ENCODE measurements around the gene PLA2G4B. TPM values are rescaled to one million over a fixed set of nuclear protein-coding genes. Genes with fewer than 3 reads are reported as not detected.
A peak's percentile ranks its signal among the peaks of the same experiment; 100 is the strongest.

Gene PLA2G4B
- total and polyA plus RNA-seq, 5 donors, result 1.8 to 7.1 (median 5.7) TPM

DNA sequence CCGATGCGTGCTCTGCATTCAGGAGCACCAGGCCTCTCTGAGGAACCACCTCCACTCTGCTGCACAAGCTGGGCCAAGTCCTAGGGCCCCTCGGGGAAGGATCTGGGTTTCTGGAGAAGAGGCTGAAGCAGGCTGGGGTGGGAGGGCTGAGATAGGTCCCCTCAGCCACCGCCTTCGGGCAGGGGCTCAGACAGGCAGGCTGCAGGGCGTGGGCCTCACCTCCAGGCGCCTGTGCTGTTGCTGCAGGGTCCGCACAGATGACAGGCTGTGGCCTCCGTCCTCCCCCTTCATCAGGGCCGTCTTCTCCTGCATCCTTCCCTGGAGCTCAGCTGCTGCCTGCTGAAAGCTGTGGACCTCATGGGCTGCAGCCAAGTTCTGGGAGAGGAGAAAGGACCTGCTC is 15.2 kb downstream of the PLA2G4B start:
- H3K4me1 ChIP-seq (ENCODE audit: control insufficient read depth, insufficient read depth, low read length), result no peaks in the 10 kb centered on the region
- intact Hi-C loops (cut with DNase I), result no loop called here
- no peak for ATAC-seq

DNA sequence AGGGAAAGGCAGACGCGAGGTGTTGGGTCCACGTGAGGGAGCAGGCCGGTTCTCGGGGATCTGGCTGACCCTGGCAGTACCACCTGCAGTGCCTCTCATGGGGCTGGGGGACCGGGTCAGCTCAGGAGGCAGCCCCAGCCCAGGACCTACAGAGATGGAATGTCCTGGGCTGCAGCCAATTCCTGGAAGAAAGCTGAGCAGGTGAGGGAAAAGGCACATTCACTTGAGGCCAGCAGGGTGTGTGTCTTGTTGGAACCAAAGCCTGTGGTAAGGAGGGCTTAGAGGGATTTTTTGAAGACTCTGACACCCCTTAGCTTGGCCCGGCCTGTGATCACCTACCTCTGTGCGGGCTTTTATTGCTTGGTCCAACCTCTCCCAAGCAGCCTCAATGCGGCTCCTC is 15.8 kb downstream of the PLA2G4B start:
- ATAC-seq, result no peak
- 89% methylated on average over 9 of the region's 9 CpGs for WGBS
- Histone ChIP-seq H3K9me3 (ENCODE audit: control insufficient read depth, low read length) (no peaks in the 10 kb centered on the region), H3K4me3 (ENCODE audit: low read length) (no peak overlapping the region), H3K4me1 (ENCODE audit: control insufficient read depth, insufficient read depth, low read length) (no peaks in the 10 kb centered on the region), H3K27me3 (ENCODE audit: control insufficient read depth, insufficient read depth) (no peaks in the 10 kb centered on the region), H3K27ac (ENCODE audit: low read length) (no peak overlapping the region)
- intact Hi-C loops (cut with DNase I), result no loop called here
- DNase-seq, result no peak

More for the DNA sequence above, 15.2 kb downstream of the PLA2G4B start:
- H3K27ac ChIP-seq (ENCODE audit: low read length), result no peak overlapping the region
- 72% methylated on average over 10 of the region's 10 CpGs for WGBS
- no peak for DNase-seq
- H3K9me3 ChIP-seq (ENCODE audit: control insufficient read depth, low read length), result no peaks in the 10 kb centered on the region
- no peak overlapping the region for H3K4me3 ChIP-seq (ENCODE audit: low read length)
- no peaks in the 10 kb centered on the region for H3K27me3 ChIP-seq (ENCODE audit: control insufficient read depth, insufficient read depth)

DNA sequence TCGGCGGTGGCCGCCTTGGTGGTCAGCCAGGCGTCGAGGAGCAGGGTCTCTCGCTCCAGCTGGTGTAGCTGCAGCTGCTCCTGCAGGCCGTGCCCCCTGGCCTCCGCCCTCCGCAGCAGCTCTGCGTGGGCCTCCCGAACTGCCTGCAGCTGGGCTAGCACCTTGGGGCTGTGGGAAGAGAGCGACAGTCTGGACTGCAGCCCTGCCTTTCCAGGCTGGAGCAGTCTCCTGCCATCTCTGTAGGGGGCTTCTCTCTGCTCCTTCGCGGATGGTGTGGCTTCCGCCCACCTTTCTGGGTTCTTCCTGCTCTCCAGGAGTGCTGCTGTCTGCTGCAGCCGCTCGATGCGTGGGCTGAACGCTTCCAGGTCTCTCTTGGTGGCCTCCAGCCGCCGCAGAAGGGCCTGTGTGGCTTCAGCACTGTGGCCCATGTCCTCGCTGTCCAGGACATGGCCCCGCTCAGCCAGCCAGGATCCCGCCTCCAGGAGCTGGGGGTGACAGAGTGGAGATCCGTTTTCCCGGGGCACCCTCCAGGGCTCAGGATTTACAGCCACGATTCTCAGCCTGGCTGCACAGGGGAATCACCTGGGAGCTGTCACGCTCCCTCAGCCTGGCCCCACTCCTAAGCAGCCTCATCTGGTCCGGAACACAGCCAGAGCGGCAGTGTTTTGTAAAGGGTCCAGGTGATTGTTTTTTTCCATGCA is 16.8 kb downstream of the PLA2G4B start:
- Histone ChIP-seq H3K27me3 (ENCODE audit: control insufficient read depth, insufficient read depth) (no peaks in the 10 kb centered on the region), H3K4me1 (ENCODE audit: control insufficient read depth, insufficient read depth, low read length) (no peaks in the 10 kb centered on the region), H3K9me3 (ENCODE audit: control insufficient read depth, low read length) (no peaks in the 10 kb centered on the region), H3K4me3 (ENCODE audit: low read length) (no peak overlapping the region), H3K27ac (ENCODE audit: low read length) (no peak overlapping the region)
- DNase-seq, result no peak
- intact Hi-C loops (cut with DNase I), result no loop called here
- no peak for ATAC-seq
- WGBS, result 80% methylated on average over 30 of the region's 30 CpGs

DNA sequence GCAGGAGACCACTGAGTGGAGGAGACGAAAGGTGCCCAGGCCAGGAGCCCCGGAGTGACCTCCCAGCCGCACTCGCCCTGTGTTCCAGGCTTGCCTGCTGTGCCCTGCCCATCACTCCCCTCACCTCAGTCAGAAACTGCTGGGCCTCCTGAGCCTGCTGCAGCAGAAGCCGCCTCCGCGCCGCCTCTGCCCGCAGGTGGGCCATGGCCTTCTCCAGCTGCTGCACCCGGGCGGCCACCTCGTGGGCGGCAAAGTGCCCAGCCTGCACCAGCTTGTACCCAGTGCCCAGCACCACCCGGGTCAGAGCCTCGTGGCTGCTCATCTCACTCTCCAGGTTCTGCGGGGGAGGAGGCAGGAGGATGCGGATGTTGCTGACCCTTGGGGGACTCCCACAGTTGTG is 17.6 kb downstream of the PLA2G4B start:
- Histone ChIP-seq H3K9me3 (ENCODE audit: control insufficient read depth, low read length) (no peaks in the 10 kb centered on the region), H3K4me3 (ENCODE audit: low read length) (no peak overlapping the region), H3K4me1 (ENCODE audit: control insufficient read depth, insufficient read depth, low read length) (no peaks in the 10 kb centered on the region), H3K27me3 (ENCODE audit: control insufficient read depth, insufficient read depth) (no peaks in the 10 kb centered on the region), H3K27ac (ENCODE audit: low read length) (no peak overlapping the region)
- 93% methylated on average over 17 of the region's 17 CpGs for WGBS
- no peak for DNase-seq
- intact Hi-C loops (cut with DNase I), result no loop called here
- ATAC-seq, result no peak

DNA sequence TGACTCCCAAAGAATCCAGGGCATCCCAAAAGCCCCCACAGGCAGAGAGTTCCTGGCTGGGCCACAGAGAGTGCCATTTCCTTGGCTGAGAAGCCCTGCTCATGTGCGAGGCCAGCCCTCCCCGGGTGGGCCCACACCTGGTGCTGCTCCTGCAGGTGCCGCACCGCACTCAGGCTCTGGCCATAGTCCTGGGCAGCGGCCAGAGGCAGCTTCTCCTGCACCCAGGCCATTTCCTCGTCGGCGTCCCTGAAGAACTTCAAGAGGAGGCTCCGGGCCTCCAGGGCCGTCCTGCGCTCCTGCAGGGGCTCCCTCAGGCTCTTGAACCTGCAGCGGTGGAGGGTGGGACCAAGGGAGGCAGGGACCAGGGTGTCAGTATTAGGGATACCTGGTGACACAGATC is 18.1 kb downstream of the PLA2G4B start:
- DNase-seq (no peak), ATAC-seq (no peak)
- 96% methylated on average over 12 of the region's 12 CpGs for WGBS
- Histone ChIP-seq H3K9me3 (ENCODE audit: control insufficient read depth, low read length) (no peaks in the 10 kb centered on the region), H3K27ac (ENCODE audit: low read length) (no peak overlapping the region), H3K4me3 (ENCODE audit: low read length) (no peak overlapping the region), H3K27me3 (ENCODE audit: control insufficient read depth, insufficient read depth) (no peaks in the 10 kb centered on the region), H3K4me1 (ENCODE audit: control insufficient read depth, insufficient read depth, low read length) (no peaks in the 10 kb centered on the region)
- intact Hi-C loops (cut with DNase I), result no loop called here

DNA sequence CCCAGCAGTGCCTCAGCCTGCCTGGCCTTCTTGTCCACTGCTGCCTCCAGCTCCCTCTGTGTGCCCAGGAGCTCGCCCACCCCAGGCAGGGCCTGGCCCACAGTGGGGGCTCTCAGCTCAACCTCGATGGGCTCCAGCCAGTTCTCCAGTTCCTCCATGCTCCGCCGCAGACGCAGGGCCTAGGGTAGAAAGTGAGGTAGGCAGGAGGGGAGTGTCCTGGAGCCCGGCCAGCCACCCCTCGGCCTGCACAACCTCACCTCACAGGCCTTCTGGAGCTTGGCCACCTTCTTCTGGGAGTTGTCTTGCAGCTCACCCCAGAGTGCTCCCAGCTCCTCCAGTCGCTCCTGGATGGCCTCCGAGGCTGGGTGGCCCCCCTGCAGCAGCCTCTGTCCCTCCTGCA is 18.7 kb downstream of the PLA2G4B start:
- WGBS, result 88% methylated on average over 9 of the region's 9 CpGs
- no peaks in the 10 kb centered on the region for H3K27me3 ChIP-seq (ENCODE audit: control insufficient read depth, insufficient read depth)
- intact Hi-C loops (cut with DNase I), result no loop called here
- no peak overlapping the region for H3K4me3 ChIP-seq (ENCODE audit: low read length)
- no peak overlapping the region for H3K27ac ChIP-seq (ENCODE audit: low read length)
- ATAC-seq (no peak), DNase-seq (no peak)
- no peaks in the 10 kb centered on the region for H3K9me3 ChIP-seq (ENCODE audit: control insufficient read depth, low read length)
- no peaks in the 10 kb centered on the region for H3K4me1 ChIP-seq (ENCODE audit: control insufficient read depth, insufficient read depth, low read length)

DNA sequence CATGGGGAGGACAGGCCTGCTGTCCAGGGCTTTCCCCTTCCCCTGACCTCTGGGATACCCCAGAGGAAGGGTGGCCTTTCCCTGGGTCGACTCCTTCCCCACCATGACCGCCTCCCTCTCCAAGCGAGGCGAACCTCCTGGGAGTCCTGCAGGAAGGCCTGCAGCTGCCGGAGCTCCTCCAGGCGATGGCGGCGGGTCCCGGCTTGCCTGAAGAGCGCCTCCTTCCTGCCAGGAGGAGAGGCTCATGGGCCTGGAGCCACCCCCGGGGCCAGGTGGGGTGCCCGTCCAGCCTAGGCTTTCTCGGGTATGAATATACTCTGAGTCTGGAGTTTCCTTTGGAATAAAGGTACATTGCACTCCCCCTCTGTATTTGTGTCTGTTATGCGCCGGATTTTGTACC is 20.1 kb downstream of the PLA2G4B start:
- no peak overlapping the region for H3K4me3 ChIP-seq (ENCODE audit: low read length)
- no peaks in the 10 kb centered on the region for H3K9me3 ChIP-seq (ENCODE audit: control insufficient read depth, low read length)
- H3K27me3 ChIP-seq (ENCODE audit: control insufficient read depth, insufficient read depth), result no peaks in the 10 kb centered on the region
- no peak overlapping the region for H3K27ac ChIP-seq (ENCODE audit: low read length)
- no peak for DNase-seq
- ATAC-seq, result no peak
- 86% methylated on average over 15 of the region's 15 CpGs for WGBS
- no peaks in the 10 kb centered on the region for H3K4me1 ChIP-seq (ENCODE audit: control insufficient read depth, insufficient read depth, low read length)
- intact Hi-C loops (cut with DNase I), result no loop called here

DNA sequence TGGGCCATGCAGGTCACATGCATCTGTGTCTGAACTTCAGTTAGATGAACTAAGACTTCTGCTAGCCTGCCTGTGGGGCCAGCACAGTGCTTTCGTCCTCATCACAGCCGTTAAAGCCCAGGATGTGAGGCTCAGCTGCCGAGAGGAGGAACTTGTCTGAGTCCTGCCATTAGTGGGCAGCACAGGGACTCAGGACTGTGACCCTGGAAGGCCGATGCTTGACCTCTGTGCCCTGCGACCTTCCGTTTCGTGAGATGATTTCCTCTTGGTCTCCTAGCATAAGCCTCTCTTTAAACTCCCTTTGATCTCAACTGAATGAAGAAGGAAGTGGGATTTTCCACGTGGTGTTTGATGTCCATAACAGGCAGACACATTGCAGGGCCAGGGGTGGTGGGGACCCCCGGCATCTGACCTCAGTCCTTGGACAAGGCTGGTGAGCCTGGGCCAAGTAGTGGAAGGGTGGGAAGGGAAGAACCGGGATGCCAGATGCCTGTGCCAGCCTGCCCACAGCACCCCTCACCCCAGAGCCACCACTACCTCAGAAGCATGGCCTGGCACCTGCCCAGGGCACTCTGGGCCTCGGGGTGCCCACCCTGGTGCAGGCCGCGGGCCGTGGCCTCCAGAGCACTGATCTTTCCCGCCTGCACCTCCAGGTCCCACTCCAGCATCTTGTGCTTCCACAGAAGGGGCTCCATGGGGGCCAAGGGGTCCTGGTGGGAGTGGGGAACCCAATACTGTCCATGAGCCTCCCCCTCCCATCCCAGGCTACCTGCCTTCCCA is 21.6 kb downstream of the PLA2G4B start:
- no peaks in the 10 kb centered on the region for H3K9me3 ChIP-seq (ENCODE audit: control insufficient read depth, low read length)
- H3K27me3 ChIP-seq (ENCODE audit: control insufficient read depth, insufficient read depth), result no peaks in the 10 kb centered on the region
- 63% methylated on average over 15 of the region's 15 CpGs for WGBS
- intact Hi-C loops (cut with DNase I), result no loop called here
- H3K4me3 ChIP-seq (ENCODE audit: low read length), result no peak overlapping the region
- no peak overlapping the region for H3K27ac ChIP-seq (ENCODE audit: low read length)
- no peaks in the 10 kb centered on the region for H3K4me1 ChIP-seq (ENCODE audit: control insufficient read depth, insufficient read depth, low read length)
- ATAC-seq (peak in 1 of 2 donors; percentile 41), DNase-seq (no peak)

DNA sequence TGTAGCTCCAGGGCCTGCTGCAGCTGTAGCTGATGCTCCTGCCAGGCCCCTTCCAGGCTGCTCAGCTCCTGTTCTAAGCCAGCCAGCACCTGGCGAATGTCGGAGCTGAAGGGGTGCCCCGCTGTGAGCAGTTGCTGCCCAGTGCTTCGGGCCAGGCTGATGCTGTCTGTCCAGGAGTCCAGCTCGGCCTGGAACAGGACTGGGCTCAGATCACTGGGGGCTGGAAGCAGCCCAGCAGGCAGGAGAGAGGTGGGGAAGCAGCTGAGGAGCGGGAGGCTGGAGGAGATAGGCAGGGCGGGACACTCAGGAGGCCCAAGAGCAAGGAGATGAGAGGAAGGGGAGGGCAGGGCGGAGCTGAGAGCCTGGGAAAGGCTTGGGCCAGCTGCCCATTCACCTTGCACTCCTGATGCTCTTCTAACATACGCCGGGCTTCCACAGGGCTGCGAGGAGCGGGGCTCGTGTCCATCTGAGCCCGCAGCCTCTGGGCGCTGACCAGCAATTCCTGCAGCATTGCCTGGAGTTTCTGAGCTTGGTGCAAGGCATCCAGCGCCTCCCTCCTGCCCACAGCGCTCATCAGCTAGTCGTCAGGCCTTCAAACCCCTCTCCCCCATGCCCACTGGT is 23.2 kb downstream of the PLA2G4B start:
- Histone ChIP-seq H3K27ac (ENCODE audit: low read length) (no peak overlapping the region), H3K27me3 (ENCODE audit: control insufficient read depth, insufficient read depth) (no peaks in the 10 kb centered on the region), H3K4me1 (ENCODE audit: control insufficient read depth, insufficient read depth, low read length) (no peaks in the 10 kb centered on the region), H3K4me3 (ENCODE audit: low read length) (no peak overlapping the region), H3K9me3 (ENCODE audit: control insufficient read depth, low read length) (no peaks in the 10 kb centered on the region)
- DNase-seq (no peak), ATAC-seq (no peak)
- WGBS, result 89% methylated on average over 18 of the region's 18 CpGs
- intact Hi-C loops (cut with DNase I), result no loop called here

DNA sequence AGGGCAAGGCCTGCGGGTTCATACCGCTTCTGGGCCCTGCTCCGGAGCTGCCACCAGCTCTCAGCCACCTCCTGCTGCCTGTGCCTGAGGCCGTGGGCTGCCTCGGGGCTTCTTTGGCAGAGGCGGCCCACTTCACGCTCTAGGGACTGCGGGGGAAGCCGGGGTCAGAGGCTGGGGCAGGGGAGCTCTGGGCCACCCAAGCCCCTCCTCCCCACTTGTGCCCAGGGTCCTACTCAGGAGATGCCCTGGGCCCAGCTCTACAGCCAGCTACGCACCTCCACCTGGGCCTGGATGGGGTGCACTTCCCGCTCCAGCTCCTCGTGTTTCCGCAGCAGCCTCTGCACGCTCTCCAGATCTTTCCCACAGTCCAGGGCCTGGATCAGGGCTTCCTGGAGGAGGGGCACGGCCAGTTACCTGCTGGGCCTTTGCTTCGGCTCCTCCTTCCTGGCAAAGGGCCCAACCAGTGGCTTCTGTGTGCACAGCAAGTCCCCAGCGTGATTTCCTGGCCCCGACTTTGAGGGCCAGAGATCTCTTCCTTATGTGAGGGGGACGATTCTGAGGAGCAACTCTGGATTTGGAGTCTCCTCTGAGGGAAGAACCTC is 24.0 kb downstream of the PLA2G4B start:
- Histone ChIP-seq H3K4me3 (ENCODE audit: low read length) (no peak overlapping the region), H3K4me1 (ENCODE audit: control insufficient read depth, insufficient read depth, low read length) (no peaks in the 10 kb centered on the region), H3K27ac (ENCODE audit: low read length) (no peak overlapping the region), H3K9me3 (ENCODE audit: control insufficient read depth, low read length) (no peaks in the 10 kb centered on the region), H3K27me3 (ENCODE audit: control insufficient read depth, insufficient read depth) (no peaks in the 10 kb centered on the region)
- DNase-seq (no peak), ATAC-seq (no peak)
- WGBS, result 78% methylated on average over 19 of the region's 19 CpGs
- intact Hi-C loops (cut with DNase I), result no loop called here

DNA sequence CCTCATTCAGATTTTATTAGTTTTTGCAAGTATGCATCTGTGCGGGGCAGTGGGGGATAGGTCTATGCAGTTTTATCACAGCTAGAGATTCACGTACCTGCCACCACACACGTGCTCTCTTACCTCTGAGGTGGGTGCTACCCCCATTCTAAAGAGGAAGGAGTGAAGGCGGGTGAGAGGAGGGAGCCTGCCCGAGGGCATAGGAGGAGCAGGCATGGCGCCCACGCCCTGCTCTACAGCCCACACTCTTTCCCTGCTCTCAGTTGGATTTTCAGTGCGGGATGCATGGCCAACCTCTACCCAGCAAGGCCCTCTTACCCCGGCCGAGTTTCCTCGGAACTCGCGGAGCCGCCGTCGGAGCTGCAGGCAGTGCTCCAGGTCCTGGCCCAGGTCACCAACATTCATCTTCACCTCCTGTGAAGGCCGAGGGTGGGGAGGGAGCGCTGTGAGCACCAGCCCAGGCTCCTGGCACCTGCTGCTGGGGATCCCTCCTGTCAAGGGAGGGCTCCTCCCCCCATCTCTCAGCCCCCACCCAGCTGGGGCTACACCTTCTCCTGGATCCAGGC is 26.9 kb downstream of the PLA2G4B start:
- ATAC-seq, result no peak
- 83% methylated on average over 18 of the region's 18 CpGs for WGBS
- no peaks in the 10 kb centered on the region for H3K9me3 ChIP-seq (ENCODE audit: control insufficient read depth, low read length)
- DNase-seq, result no peak
- no peak overlapping the region for H3K27ac ChIP-seq (ENCODE audit: low read length)
- intact Hi-C loops (cut with DNase I), result no loop called here
- H3K27me3 ChIP-seq (ENCODE audit: control insufficient read depth, insufficient read depth), result no peaks in the 10 kb centered on the region
- H3K4me1 ChIP-seq (ENCODE audit: control insufficient read depth, insufficient read depth, low read length), result no peaks in the 10 kb centered on the region
- no peak overlapping the region for H3K4me3 ChIP-seq (ENCODE audit: low read length)
